HL-60/S4 treated with phorbol 12-myristate 13-acetate at 8.2 ng/mL for 4 days and 3 days (cell line): ENCODE measurements around the gene CRABP2.

ENCODE experiments used
- in situ Hi-C: fragments of 300-500 bp; cut with MboI; formaldehyde crosslinking; loops from 2 replicates; pipeline ENCODE4 v1.15.0; 2022; ENCODE audit warnings: low sequenced_read_pairs

CRABP2 gene

DNA sequence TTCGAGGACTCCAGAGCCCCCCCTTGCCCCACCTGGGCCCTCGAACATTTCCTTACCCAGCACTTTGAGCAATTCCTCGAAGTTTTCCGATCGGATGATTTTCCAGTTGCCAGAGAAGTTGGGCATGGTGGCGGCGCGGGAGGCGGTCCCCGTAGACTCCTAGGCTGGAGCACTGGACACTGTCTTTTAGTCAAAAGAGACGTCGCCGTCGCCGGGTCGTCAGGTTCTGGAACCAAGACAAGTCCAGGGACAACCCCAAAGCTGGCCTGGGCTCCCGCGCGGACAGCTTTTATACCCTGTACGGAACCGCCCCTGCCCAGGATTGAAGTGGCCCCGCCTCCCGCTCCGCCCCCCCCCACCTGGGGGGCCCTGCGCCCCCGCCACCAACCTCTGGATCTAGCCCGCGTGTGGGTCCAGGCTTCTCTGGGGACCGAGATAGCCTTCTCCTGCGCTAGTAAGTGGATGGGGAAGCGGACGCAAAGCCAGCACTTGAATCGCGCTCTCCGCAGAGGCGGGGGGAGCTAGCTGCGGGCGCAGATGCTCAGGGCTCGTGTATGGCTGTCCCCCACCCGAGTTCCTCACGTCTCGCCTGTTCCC lies at the start of gene CRABP2:
CRABP2 (minus strand) TSS at position 263 of the 597 bp plus-strand sequence; CDS start at position 126, 137 bp downstream.
- in situ Hi-C loops, result no loop called here

DNA sequence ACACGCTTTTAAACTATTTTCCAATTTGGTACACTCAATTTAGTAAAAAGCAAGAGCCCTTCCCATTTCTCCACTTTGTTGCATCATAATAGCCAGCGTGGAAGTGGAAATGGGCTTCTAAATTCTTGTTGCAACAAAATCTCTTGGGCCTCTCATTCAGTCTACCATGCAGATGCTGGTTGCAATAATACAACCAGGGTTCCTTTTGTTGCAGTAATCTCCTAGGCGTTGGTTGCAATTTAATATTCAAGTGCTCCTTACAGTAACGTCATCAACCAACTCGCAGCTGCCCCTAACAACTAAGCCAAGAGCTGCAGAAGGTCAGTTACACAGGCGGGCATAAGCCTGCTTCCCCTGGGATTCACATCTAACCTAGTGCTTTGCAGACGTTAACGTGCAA lies 48.8 kb upstream of the CRABP2 start:
- in situ Hi-C loops, result no loop called here

DNA sequence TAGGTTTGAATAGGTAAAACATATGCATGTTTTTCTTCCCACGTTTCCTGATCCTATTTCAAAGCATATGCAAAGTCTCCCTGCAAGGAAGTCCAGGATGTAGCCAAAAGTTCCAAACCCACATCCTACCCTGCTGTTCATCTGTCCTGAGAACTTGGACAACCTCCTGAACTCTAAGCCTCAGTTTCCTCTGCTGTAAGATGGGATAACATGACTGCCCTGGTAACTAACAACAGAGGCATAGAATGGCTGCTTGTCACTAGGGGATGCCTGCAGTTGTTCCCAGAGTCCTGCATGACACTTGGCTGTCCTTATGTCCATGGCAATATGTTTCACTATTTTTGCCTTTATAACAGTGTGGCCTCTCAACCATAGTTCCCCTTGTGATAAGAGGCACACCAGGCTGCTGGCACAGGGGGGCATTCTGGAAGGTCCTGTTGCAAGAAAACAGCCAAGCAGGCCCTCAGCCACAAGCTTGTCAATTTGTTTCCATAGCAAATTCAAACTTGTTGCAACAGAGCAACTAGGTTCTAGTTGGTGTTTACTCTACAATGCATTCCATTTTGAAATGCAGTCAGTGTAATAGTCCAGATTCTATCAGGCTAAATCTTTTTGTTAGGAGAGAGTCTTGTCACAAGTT lies 47.6 kb upstream of the CRABP2 start:
- in situ Hi-C loops, result no loop called here

DNA sequence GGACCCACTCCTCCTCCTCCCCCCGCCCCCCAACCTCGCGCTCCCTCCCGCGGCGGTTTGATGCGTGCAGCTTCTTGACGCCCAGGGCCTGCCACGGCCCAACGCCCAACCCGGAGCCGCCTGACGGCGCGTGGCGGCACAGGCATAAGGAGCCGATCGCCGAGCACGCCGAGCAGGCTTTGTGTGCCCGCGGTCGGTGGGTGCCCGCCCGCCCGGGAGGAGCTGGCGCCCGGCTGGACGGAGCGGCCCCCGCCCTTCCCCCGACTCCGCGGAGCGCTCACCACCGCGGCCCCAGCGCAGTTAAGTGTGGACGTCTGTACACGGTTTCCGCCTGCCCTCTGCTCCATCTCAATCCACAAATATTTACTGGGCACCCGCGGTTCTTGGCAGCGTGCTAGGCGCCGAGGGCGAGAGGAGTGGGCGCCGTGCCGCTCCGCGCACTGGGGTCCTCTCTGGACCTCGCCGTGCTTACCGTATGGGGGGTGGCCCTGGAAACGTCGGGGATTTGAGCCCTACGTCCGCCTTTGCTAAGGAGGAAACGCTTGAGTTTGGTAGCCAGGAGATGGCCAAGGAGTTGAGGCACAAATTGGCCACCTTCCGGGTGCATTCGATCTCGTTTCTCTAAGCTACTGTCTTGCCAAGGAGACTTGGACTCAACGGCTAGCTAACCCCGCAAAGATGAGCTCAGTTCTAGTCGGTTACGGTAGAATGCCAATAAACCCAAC lies 46.5 kb upstream of the CRABP2 start:
- in situ Hi-C loops, result no loop called here

DNA sequence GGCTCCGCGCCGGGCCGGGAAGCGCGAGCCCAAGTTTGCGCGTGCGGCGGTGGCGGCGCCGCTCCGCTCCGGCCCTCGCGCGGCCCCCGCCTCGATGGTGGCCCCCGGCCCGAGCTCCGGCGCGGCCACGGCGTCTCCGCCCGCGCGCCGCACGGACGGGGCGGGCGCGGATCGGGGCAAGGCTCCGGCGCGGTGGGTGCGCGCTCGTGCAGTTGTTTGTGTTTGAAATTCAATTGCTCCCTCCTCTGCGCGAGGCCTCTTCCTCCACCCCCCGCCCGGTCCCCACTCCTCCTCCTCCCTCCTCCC lies 46.0 kb upstream of the CRABP2 start, which contains the start of gene HDGF:
HDGF (minus strand) TSS at position 225 of the 306 bp plus-strand sequence. CDS start 246 bp downstream, outside the sequence.
- in situ Hi-C loops, result no loop called here

DNA sequence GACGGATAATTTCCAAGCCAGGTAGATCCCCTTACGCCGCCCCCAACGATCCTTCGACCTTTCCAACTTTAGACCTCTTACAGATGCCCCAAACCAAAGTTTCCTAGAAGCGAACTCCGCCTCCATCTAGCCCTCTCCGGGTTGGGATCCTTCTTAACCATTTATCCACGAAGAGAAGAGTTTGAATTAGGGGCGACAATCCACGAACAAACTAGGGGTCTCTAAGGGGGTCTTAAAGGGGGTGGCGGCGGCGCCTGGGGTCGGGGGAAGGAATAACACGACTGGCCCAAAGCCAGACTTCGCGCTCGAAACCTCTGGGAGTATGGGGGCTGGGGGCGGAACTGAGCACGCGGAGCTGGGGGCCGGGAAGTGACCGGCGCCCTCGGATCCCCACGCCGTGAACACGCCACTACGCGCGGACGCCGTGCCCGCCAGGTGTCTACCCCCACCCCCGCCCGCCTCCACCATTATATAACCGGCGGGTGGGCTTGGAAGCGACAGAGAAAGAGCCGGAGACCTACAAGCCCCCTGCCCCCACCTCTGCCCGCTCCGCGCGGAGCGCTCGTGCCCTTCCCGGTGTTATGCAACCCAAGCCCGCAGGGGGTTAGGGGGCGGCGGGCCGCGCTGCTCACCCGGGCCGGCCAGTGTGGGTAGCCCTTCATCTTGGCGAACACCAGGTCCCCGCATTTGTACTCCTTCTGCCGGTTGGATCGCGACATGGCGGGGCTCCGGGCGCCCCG lies 45.5 kb upstream of the CRABP2 start:
- in situ Hi-C loops, result no loop called here

DNA sequence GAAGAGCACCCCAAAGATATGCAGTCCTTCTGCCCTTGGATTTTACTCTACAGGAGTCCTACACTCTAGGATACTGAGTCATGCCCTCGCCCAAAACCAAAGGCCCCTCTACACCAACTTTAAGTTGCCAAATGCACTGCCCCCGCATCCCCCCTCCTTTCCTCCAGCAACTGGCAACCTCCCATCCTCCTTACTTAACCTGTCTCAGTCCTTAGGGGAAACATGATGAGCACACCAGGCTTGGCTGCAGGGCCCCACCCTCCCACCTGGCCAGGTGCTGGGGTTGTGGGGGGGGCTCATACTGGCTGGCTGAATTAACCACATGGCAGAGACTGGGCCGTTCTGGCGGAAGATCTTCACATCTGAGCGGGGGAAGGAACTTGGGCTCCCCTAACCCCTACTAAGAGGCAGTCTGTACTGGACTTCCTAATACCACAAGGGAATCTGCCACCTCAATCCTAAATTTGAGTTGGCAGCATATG lies 44.8 kb upstream of the CRABP2 start:
- in situ Hi-C loops, result no loop called here

DNA sequence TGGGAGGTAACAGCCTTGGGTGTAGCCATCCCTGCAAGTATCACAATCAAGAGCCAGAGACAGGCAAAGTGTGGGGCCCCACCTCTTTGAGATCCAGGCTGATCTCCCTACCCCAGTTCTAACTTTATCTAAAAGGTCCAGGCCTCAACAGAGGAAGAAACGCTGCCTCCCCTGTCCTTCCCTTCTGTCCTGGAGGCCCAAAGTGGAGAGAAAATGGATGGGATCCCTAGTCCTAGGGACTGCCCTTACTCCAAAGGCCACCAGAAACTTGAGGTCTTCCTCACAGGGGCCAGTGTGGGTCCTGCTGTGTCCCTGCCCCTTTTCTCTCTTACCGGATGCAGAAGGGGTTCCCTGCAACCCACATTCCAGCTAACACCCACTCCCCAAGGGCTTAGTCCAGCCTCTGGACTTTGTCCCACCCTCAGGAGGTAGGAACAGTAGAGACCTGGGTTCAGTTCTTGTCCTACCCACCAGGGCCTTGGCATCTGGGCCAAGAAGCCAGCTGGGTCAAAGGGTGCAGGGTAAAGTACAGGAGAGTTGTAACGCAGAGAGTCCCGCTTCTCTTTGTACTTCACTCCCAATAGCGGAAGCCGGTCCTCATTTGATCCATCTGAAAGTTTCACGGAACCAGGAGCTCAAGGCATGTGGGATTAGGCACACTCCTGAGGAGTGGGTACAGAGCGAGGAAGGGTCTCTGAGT lies 44.2 kb upstream of the CRABP2 start:
- in situ Hi-C loops, result no loop called here

DNA sequence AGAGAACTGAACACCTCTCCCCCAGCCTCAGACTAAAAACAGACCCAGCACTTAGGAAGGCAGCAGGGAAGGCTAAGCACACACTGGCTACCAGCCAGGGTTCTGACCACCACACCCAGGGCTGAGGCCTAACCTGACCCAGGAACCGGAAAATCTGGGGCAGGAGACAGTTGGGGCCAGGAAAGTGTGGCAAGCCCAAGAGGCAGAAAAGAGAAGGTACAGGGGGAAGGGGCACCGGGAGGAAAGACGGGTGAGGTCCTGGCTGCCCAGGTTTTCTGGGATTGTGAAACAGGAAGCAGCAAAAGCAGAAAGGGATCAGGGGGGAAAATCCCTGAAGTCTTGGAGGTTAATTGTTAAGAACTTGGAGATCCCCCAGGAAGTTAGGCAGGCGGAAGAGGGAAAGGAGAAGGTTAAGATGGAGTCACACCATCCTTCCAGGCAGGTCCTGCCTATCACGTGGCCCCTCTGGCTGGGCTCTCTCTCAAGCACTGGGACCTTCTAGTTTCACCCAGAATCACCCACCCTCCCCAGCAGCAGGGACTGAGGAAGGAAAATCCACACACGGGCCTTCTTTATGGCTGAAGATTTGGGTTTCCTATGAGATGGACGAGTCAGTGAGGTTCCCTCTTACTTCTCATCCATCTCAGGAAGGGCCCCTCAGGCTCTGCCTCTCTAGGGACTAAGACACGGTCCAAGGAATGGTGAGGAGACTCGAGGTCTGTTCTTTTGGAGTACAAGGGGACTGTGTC lies 43.5 kb upstream of the CRABP2 start:
- in situ Hi-C loops, result no loop called here

DNA sequence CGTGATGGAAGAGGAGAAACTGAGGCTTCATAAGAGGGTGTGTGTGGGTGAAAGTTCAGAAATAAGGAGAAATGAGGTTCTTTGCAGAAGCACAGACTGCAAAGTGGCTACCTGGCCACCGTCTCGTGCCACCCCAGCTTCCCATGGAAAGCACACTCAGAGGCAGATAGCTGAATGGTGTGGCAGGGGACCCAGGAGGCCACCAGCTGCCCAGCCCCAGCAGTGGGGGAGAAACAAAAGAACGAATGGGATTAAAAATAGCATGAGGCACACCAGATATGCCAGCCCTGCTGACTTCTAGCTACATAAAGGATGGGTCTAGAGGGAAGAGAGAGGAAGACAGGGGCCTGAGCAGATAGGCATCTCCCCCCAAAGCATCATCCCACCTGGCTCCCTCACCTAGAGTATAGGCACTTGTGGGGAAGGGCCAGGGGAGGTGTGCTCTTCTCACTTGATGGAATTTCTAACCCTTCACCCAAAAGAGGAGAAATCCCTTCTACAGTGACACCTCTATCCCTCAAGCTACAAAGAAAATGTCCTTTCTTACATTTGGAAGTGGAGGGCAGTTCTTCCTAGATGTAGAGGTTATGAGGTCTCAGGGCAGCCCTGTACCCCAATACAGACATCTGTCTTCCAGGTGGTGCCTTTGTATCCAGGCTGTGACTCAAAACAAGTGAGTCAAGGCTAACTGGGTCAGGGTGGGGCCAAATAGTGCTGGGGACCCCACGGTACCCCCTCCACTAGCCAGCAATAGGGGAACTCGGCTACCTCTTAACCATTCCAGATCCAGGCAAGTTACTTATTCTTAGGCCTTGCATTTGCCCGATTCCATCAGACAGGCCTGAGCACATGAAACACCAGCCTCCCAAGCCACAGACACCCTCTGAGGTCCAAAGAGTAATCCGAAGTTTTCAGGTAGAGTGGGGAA lies 42.6 kb upstream of the CRABP2 start:
- in situ Hi-C loops, result no loop called here

DNA sequence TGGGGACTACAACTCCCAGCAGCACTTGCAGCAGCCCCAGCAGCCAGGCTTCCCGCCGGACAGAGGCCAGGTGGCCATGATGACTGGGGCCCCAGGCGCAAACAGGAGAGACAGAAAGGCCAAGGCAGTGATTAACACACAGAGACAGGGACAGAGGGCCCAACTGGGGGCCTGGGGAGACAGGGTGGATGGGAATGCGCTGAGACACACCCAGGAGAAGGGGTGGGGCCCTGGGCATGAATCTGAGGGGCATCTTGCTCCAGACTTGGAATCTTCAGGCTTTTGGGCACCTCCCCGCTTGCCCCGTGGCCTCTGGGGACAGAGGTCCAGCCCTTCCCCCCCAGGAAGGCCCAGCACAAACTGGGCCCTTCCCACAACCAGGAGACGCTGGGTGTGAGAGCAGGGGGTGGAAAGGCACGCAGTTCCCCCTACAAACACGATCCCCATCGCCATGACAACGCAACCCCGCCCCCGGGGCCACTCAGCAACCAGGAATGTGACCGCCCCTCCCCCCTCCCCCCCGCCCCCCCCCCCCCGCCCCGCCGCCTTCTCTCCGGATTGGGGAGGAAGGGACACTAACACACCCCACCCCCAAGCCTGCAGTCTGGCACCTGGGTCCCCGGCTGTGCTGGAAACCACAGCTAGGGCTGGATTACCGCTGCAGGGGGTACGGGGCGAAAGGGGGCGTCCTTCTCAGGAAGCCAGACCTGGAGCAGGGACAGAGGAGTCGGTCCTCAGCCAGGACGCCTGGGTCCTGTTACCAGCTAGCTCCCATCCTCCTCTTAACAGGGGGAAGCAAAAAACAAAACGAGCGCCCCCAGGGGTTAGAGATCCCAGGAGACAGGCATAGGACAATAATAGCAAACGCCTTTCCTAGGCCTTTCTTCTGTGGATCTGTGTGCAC lies 41.6 kb upstream of the CRABP2 start:
- in situ Hi-C loops, result no loop called here

DNA sequence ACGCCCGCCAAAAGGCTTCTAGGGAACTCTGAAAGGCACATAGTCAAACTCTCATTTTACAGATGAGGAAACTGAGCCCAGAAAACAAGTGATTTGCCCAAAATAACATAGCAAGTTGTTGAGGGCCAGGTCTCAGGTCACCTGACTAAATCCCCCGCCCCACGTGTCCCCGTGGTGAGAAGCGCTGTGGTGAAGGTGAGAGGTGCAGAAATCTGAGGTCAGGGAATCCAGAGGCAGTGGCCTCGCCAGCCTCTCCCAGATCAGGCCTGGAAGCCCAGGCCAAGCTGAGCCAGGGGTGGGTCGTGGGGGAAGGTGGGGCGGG lies 41.0 kb upstream of the CRABP2 start:
- in situ Hi-C loops, result no loop called here

DNA sequence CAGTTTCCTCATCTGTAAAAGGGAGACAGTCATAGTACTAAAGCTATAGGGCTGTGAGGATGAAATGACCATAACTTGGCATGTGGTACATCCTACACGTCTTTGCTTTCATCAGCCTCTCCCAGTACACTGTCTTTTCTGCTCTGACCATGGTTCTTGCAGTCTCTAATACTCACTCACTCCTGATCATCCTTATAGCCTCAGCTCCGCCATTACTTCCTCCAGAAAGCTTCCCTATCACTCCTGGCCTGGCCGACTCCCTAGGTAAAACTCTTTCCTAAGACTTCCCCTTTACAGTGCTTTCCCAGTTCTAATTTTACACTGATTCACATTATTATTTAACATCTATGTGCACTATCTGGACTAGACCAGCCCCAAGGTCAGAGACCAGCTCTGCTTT lies 40.5 kb upstream of the CRABP2 start:
- in situ Hi-C loops, result no loop called here

DNA sequence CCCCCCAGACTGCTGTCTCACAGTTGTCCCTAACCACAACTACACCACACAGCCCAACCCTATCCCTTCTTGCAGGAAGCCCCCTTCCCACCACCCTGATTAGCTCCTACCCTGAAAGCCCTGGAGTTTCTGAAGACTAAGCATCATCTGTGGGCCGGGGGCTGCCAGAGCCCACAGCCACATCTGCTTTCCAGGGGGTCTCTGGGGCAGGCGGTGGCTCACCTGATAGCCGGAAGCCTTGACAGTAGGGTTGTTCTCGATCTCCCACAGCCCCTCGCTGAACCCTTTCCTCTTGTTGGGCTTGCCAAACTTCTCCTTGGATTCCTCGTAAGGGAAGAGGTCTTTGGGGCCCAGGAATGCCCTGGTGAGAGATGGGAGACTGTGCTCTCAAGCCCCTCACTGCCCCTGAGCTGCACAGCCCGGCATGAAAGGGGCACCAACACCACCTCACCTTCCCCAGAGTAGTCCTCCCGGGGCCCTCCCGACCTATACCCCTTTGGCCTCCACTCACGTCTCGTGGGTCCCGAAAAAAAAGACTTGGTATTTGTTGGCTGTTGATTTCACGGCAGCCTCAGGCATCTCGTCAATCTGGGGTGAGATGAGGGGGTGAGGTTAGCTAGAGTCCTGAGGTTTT lies 39.5 kb upstream of the CRABP2 start:
- in situ Hi-C loops, result no loop called here

DNA sequence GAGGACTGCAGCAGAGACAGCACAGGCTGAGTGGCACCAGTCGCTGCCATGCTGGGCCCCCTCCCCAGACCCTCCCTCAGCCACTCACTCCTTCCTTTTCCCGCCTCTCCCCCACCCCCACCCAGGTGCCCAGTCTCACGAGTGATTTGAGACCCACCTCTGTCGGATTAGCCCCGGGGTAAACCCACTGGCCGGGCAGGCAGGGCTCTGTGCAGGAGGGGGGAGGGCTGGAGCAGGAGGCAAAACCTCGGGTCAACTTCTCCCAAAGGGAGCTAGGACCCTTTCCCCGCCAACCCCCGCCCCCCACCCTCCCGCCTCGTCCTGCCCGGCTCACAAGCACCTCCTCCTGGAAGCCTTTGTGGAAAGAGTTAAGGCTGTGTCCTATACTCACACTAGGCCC lies 39.0 kb upstream of the CRABP2 start:
- in situ Hi-C loops, result no loop called here

DNA sequence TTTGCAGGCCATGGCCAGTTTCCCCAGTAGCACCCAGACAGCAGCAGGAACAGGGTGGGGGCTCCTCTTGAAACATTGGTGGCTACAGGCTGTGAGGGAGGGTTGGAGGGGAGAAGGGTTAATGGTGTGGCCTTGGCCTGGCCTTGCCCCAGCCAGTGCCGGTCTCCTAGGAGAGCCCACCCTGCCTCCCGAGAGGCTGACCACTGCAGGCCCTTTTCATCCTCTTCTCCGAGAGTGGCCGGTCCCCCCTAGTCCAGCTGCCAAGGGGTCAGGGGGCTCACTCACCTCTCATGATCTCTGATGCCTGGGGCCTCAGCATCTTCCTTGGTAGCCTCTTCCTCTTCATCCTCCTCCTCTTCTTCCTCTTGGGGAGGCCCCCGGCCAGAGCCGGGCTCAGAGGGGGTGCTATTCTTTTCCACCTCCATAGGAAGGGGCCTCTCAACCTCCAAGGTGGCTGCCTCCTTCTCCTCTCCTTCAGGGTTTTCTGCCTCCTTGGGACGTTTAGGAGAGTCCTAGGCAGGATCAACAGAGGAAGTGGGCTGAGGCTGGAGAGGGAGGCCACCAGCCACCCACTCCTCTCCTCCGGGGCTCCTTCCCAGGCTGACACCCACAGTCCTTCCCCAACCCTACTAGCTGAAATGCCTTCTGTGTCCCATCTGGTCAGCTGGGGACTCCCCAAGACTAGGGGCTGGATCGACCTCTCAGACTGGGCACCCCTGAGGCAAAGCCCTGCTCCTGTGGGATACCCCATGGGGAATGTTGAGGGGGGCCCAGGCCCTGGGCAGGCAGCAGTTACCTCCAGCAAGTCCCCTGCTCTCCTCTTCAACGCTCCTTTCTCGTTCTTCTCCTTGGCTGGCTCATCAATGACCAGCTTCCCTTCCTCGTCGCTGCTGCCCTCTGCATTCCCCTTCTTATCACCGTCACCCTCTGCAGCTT lies 38.3 kb upstream of the CRABP2 start:
- in situ Hi-C loops, result no loop called here

DNA sequence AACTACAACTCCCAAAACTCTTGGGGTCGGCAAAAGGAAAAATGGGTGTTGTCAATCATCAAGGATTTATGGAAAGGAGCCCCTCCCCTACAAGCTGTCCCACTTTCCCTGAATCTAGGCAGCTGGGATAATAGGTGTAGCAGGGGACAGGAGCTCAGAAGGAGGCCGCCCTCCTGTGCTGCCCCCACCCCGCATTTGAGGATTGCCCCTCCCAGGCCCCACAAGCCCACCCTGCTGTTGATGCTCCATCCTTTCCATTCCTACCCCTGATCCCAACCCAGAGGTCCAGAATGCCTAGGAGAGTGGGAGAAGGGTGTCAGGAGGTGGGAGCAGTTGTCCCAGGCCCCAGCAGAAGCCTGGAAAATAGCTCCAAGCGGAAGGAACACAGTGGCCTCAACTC lies 37.4 kb upstream of the CRABP2 start:
- in situ Hi-C loops, result no loop called here
